ENCODE data around the gene APBA3. TPM values are rescaled to one million over a fixed set of nuclear protein-coding genes. Genes with fewer than 3 reads are reported as not detected.

Gene APBA3
- total RNA-seq, 2 donors from 2014 or later, result 27.5 to 42.2 TPM

GRCh38 chr19:3748965-3749364, 12.5 kb downstream of the APBA3 start:
- 95 to 96% methylated on average over 6 to 8 of the region's 8 CpGs for WGBS, 2 experiments (ENCODE audit: insufficient coverage in 1 of 2, insufficient read length in 1 of 2)

GRCh38 chr19:3746371-3747056, 15.0 kb downstream of the APBA3 start:
- H3K27me3 Mint-ChIP-seq (ENCODE audit: insufficient read depth), result no peaks in the 10 kb centered on the region
- Histone ChIP-seq H3K4me3 (ENCODE audit: low read length) (no peak overlapping the region), H3K36me3 (ENCODE audit: control insufficient read depth, insufficient read depth, low read length) (no peaks in the 10 kb centered on the region), H3K27me3 (ENCODE audit: control insufficient read depth, insufficient read depth, low read length, poor library complexity, severe bottlenecking) (no peaks in the 10 kb centered on the region), H3K27ac (ENCODE audit: low read depth, low read length) (no peak overlapping the region), H3K9me3 (ENCODE audit: control insufficient read depth, low read length) (no peaks in the 10 kb centered on the region), H3K9ac (ENCODE audit: extremely low read depth, low read length, poor library complexity, severe bottlenecking) (no peak overlapping the region), H3K4me1 (ENCODE audit: control insufficient read depth, insufficient read depth, low read length) (no peaks in the 10 kb centered on the region)
- DNase-seq, result no peak
- no peaks in the 10 kb centered on the region for H3K9me3 Mint-ChIP-seq
- WGBS, 2 experiments (ENCODE audit: insufficient coverage in 1 of 2, insufficient read length in 1 of 2), result 91 to 93% methylated on average over 24 to 31 of the region's 31 CpGs
- no peak overlapping the region for H3K4me3 Mint-ChIP-seq
- peaks cover 16% of the 10 kb centered on the region for H3K36me3 Mint-ChIP-seq (ENCODE audit: low read depth)
- H3K4me1 Mint-ChIP-seq, result peaks cover 2% of the 10 kb centered on the region
- TF ChIP-seq, protein P1, sequence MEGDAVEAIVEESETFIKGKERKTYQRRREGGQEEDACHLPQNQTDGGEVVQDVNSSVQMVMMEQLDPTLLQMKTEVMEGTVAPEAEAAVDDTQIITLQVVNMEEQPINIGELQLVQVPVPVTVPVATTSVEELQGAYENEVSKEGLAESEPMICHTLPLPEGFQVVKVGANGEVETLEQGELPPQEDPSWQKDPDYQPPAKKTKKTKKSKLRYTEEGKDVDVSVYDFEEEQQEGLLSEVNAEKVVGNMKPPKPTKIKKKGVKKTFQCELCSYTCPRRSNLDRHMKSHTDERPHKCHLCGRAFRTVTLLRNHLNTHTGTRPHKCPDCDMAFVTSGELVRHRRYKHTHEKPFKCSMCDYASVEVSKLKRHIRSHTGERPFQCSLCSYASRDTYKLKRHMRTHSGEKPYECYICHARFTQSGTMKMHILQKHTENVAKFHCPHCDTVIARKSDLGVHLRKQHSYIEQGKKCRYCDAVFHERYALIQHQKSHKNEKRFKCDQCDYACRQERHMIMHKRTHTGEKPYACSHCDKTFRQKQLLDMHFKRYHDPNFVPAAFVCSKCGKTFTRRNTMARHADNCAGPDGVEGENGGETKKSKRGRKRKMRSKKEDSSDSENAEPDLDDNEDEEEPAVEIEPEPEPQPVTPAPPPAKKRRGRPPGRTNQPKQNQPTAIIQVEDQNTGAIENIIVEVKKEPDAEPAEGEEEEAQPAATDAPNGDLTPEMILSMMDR (conservative IDR thresholded peaks at IDR 0.05), result no peak
- no peak overlapping the region for H3K27ac Mint-ChIP-seq

More at GRCh38 chr19:3748965-3749364, 12.5 kb downstream of the APBA3 start:
- no peaks in the 10 kb centered on the region for H3K36me3 ChIP-seq (ENCODE audit: control insufficient read depth, insufficient read depth, low read length)
- Mint-ChIP-seq H3K4me1 (no peaks in the 10 kb centered on the region), H3K4me3 (no peak overlapping the region), H3K36me3 (ENCODE audit: low read depth) (peaks cover 22% of the 10 kb centered on the region), H3K27ac (no peak overlapping the region), H3K9me3 (no peaks in the 10 kb centered on the region), H3K27me3 (ENCODE audit: insufficient read depth) (no peaks in the 10 kb centered on the region)
- no peak for DNase-seq
- no peak overlapping the region for H3K4me3 ChIP-seq (ENCODE audit: low read length)
- no peaks in the 10 kb centered on the region for H3K9me3 ChIP-seq (ENCODE audit: control insufficient read depth, low read length)
- H3K4me1 ChIP-seq (ENCODE audit: control insufficient read depth, insufficient read depth, low read length), result no peaks in the 10 kb centered on the region
- no peaks in the 10 kb centered on the region for H3K27me3 ChIP-seq (ENCODE audit: control insufficient read depth, insufficient read depth, low read length, poor library complexity, severe bottlenecking)
- TF ChIP-seq, protein P1 (conservative IDR thresholded peaks at IDR 0.05), result no peak
- H3K27ac ChIP-seq (ENCODE audit: low read depth, low read length), result no peak overlapping the region
- H3K9ac ChIP-seq (ENCODE audit: extremely low read depth, low read length, poor library complexity, severe bottlenecking), result no peak overlapping the region

DNA sequence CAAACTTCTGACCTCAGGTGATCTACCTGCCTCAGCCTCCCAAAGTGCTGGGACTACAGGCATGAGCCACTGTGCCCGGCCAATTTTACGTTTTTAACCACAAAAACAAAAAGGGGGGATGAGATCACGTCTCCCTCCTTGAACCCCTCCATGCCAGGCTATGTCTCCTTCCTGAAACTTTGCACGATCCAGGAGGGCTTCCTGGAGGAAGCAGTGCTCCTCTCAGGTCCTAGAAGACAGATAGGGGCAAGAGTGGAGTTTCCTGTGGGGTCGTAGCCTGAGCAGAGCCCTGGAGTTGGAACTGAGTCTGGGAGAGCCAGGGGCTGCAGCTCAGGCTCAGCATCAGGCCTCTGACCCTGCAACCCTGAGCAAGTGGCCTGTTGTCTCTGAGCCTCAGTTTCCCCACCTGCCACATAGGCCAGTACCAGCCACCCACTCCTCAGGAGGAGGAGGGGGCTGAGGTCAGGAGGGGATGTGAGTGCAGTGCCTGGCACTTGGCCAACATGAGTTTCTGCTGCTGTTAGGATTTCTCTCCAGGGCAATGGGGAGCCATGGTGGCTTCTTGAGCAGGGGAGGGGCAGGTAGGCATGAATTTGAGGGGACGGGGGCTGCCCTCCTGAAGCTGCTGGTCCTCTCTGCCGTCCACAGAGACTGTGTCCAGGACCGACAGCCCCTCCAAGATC, 16.0 kb downstream of the APBA3 start:
- peaks cover 11% of the 10 kb centered on the region for H3K36me3 Mint-ChIP-seq (ENCODE audit: low read depth)
- Histone ChIP-seq H3K27me3 (ENCODE audit: control insufficient read depth, insufficient read depth, low read length, poor library complexity, severe bottlenecking) (no peaks in the 10 kb centered on the region), H3K4me1 (ENCODE audit: control insufficient read depth, insufficient read depth, low read length) (no peaks in the 10 kb centered on the region), H3K36me3 (ENCODE audit: control insufficient read depth, insufficient read depth, low read length) (no peaks in the 10 kb centered on the region), H3K4me3 (ENCODE audit: low read length) (no peak overlapping the region), H3K9me3 (ENCODE audit: control insufficient read depth, low read length) (no peaks in the 10 kb centered on the region), H3K9ac (ENCODE audit: extremely low read depth, low read length, poor library complexity, severe bottlenecking) (no peak overlapping the region), H3K27ac (ENCODE audit: low read depth, low read length) (no peak overlapping the region)
- H3K4me3 Mint-ChIP-seq, result no peak overlapping the region
- no peaks in the 10 kb centered on the region for H3K9me3 Mint-ChIP-seq
- no peaks in the 10 kb centered on the region for H3K27me3 Mint-ChIP-seq (ENCODE audit: insufficient read depth)
- H3K4me1 Mint-ChIP-seq, result peaks cover 2% of the 10 kb centered on the region
- DNase-seq, result no peak
- 79 to 88% methylated on average over 4 to 8 of the region's 8 CpGs for WGBS, 2 experiments (ENCODE audit: insufficient coverage in 1 of 2, insufficient read length in 1 of 2)
- H3K27ac Mint-ChIP-seq, result no peak overlapping the region
- TF ChIP-seq, protein P1 (conservative IDR thresholded peaks at IDR 0.05), result no peak
